ENCODE data around the gene RASGRF2. TPM values are rescaled to one million over a fixed set of nuclear protein-coding genes. Genes with fewer than 3 reads are reported as not detected.
A peak's percentile ranks its signal among the peaks of the same experiment; 100 is the strongest.

RASGRF2 gene
- total and polyA plus RNA-seq, 9 of the 15 experiments (the other 6 are each of a cell fraction or from before 2014, with no cell fraction given) = 0.01 to 0.22 (median 0.08) TPM; not detected in 2

GRCh38 chr5:80935811-80936385 is 24.3 kb upstream of the RASGRF2 start:
- DNase-seq (ENCODE audit: extremely low read depth in 1 of 4, low spot score in 3 of 4) (peak in 2 of 4 experiments; percentile 4 to 12), ATAC-seq (peak; percentile 56; the same call in 2 of the 3 replicates), FAIRE-seq (no peak)
- 3% methylated on average over 3 of the region's 3 CpGs for WGBS (ENCODE audit: insufficient coverage, low coverage, missing lambda C conversion rate)
- H4K20me1 ChIP-seq (replicated peaks; ENCODE audit: control insufficient read depth, insufficient read depth, low read length) = no peaks in the 10 kb centered on the region
- H3K36me3 ChIP-seq (ENCODE audit: control insufficient read depth, insufficient read depth, low read length) = no peaks in the 10 kb centered on the region
- no peak overlapping the region for H2AFZ ChIP-seq (ENCODE audit: low read depth, low read length)
- H3K27ac ChIP-seq (ENCODE audit: extremely low read depth, low read depth, low read length) = no peak overlapping the region
- H3K27me3 ChIP-seq (ENCODE audit: control insufficient read depth in 2 of 2, insufficient read depth in 2 of 2, low read length in 2 of 2) = peaks cover 7 to 18% of the 10 kb centered on the region in 2 experiments; a peak in 3 of 5 replicates
- intact Hi-C loops (cut with micrococcal nuclease) (loop anchor here (10.0 kb wide), 1 partner anchor 251 kb away; no protein-coding TSS in a partner anchor), in situ Hi-C loops (cut with MboI) (no loop called here)
- no peak overlapping the region for H3K9ac ChIP-seq (ENCODE audit: insufficient read depth in 1 of 2, low read depth in 2 of 2, low read length in 2 of 2)
- H3K4me1 ChIP-seq (replicated peaks in 1 of 2; ENCODE audit: control insufficient read depth in 2 of 2, insufficient read depth in 2 of 2, low read length in 2 of 2) = no peaks in the 10 kb centered on the region
- no peaks in the 10 kb centered on the region for H3K79me2 ChIP-seq (ENCODE audit: control insufficient read depth, insufficient read depth, low read length)
- H3K9me3 ChIP-seq (replicated peaks; ENCODE audit: control insufficient read depth, insufficient read depth, low read depth, low read length) = no peaks in the 10 kb centered on the region
- ChIA-PET CTCF (ENCODE audit: low intra/inter-chr PET ratio) (no interaction called here), POLR2A (no interaction called here)
- no peaks in the 10 kb centered on the region for H3K9me1 ChIP-seq (ENCODE audit: control insufficient read depth, insufficient read depth, low read length)
- BruUV-seq (replicated peaks) = no TSS peak
- H3K4me3 ChIP-seq = no peak overlapping the region
- H3K4me2 ChIP-seq (ENCODE audit: insufficient read depth, low read length) = no peak overlapping the region
- TF ChIP-seq BACH1 (tag; IDR thresholded peaks at IDR 0.05) = no peak
- TF ChIP-seq ESRRA (IDR thresholded peaks at IDR 0.05; ENCODE audit: borderline replicate concordance, low read depth) = no peak
- TF ChIP-seq ETV1 (tag; conservative IDR thresholded peaks at IDR 0.05; ENCODE audit: low read depth) = no peak
- no peak for TF ChIP-seq PTBP1 (IDR thresholded peaks at IDR 0.05; ENCODE audit: low read depth, low read length)
- TF ChIP-seq REST (IDR thresholded peaks at IDR 0.05; ENCODE audit: borderline replicate concordance) = peak; percentile 15; the same call in 1 of the 2 replicates
- no peak for TF ChIP-seq REST (CRISPR knock-in tag; IDR thresholded peaks at IDR 0.05; ENCODE audit: low read depth)
- TF ChIP-seq PRDM10 (IDR thresholded peaks at IDR 0.05; ENCODE audit: partially characterized antibody) = no peak
- TF ChIP-seq HNRNPK (IDR thresholded peaks at IDR 0.05; ENCODE audit: low read depth, low read length, poor library complexity, severe bottlenecking) = no peak

Measured in K562 (cell line).